GM23248 (cell line): ENCODE data around the gene VAV2.

Experiments
- EZH2 ChIP-seq: fragments of 200-600 bp; sonication (generic); IDR thresholded peaks from 2 replicates; pipeline ENCODE4 v1.6.1; 2018; ENCODE audit warnings: antibody characterized with exemption, mild to moderate bottlenecking; ENCODE audit not compliant: insufficient read depth, poor library complexity, severe bottlenecking
- EZH2phosphoT487 ChIP-seq: fragments of 200-600 bp; sonication (generic); IDR thresholded peaks from 2 replicates; pipeline ENCODE4 v1.6.1; 2018; ENCODE audit warnings: antibody characterized with exemption, moderate library complexity, mild to moderate bottlenecking, low read depth; ENCODE audit not compliant: insufficient read depth

DNA sequence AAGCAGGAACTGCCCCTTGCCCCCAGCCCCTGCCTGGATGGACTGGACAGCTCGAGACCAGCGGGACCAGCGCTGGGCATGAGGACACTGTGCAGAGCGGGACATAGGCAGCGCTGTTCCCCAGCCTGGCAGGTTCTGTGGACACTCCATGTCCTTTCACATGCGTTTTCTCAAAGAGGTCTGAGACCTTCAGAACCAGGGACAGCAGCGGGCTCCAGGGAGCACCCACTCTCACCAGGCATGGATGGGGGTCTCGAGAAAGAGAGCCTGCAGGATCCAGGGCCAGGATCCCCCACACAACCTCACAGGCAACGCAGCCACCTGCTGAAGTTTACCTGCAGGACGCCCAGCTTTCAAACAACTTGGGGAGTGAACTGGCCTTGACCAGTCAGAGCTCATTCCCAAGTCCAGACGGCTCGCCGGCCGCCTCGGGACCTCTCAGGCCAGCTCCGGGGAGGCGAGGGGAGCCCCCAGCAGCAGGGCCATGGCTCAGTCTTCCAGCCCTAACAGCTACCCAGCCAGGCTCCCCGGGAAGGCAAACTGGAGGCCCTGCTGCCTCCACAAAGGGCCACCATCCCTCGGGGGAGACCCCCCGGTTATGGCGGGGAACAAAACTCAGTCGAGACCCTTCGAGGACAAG lies 181.4 kb downstream of the VAV2 start:
- TF ChIP-seq EZH2 (no peak), EZH2phosphoT487 (no peak)
